GM21786 (cell line): Measurements from ENCODE around the gene DBI.
"Not testable (repeated sequence)": the region's sequence is repeated elsewhere in the genome, so short reads cannot be mapped to it uniquely, and the experiment has no call there.

ENCODE experiments used
- ATAC-seq: cut with Tn5 transposase; IDR thresholded peaks from one replicate; pipeline ENCODE4 v1.9.1; 2021; ENCODE audit not compliant: unreplicated experiment

The DBI gene

DNA sequence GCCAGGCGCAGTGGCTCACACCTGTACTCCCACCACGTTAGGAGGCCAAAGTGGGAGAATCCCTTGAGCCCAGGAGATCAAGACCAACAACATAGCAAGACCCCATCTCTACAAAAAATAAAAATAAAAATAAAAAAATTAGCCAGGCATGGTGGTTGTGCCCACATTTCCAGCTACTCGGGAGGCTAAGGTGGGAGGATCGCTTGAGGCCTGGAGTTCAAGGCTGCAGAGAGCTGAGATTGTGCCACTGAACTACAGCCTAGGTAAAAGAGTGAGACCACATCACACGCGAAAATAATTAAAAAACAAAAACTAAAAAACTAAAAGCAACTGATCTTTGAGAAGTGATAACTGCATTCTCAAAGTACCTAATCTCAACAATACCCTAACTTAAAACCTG is 2.0 kb upstream of the DBI start:
- no peak for ATAC-seq

DNA sequence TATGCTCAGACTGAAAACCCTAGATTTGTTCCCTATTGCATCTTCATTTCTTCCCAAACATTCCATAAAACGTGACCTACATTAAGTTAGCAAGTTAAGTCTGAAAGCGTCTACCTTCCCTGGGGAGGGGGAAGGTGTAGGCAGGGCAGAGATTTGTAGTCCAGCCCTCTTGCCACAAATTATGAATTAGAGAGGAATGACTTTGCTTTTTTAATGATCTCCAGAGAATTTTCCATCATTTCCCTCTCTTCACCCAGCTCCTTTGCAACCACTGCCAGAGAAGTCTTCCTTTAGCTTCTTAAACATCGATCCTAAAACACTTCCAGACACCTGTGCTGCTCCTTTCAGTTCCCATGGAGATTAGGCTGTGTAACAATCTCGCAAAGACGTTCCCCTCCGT is 1.3 kb upstream of the DBI start:
- no peak for ATAC-seq

DNA sequence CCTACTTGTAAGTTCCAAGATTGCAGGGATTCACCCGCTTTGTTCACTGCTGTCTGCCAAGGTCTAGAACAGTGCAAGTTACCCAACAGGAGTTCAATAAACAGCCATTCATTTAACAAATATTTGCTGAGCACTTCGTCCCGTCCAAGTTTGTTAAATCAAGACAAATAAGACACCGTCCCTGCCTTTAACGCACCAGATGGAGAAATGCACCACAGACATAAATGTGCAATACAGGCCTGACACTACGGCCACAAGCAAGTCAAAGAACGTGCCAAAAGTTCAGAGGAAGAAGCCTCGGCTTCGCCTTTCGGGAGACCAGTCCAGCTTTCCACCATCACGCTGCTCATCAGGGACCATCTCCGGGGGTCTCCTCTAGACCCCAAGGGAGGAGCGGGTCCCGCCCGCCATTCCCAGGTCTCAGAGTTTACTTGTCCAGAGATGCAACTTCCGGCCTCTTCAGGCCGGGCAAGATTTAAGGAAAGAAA is 572 bp upstream of the DBI start:
- ATAC-seq = no peak

DNA sequence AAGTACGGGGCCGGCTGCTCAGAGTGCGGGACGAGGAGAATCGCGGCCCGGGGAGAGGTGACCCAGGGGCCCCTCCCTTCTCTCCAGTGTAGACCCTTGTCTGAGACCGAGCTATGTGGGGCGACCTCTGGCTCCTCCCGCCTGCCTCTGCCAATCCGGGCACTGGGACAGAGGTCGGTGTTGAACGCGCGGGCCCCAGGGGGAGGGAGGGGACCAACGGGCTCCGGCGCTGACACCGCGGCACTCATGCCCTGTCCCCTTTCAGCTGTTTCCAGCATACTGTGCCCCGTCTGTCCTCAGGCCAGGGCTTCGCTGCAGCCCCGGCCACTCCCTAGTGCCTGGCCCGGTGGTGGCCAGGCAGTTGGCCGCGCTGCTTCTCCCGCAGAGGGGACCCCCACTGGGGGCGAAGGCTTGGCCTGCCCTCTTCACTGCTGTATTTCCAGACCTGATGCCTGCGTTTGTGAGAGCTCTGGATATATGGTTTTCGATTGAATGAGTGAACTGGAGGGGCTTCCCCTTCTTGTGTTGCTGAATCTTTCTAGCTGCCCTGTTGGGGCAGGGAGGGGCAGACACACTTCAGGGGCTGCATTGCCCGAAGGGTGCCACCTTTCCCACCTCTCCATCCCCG is 809 bp downstream of the DBI start:
- peak; percentile 33 for ATAC-seq

DNA sequence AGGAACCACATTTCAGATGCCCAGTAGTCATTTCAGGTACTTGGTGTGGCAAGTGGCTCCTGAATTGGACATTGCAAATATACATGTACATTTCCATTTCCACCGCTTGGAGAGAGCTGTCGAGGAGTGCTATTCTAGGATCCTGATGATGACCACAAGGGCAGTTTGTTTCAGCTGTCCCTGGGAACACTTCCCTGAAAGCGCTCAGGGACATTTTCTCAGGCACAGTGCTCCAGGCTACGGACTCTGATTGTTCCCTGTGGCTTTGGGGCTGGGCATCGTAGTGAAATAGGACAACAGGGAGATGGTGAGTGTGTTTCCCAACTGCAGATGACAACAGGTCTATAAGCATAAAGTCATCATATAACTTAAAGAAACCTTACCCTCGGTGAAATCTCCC is 3.1 kb downstream of the DBI start:
- no peak for ATAC-seq

DNA sequence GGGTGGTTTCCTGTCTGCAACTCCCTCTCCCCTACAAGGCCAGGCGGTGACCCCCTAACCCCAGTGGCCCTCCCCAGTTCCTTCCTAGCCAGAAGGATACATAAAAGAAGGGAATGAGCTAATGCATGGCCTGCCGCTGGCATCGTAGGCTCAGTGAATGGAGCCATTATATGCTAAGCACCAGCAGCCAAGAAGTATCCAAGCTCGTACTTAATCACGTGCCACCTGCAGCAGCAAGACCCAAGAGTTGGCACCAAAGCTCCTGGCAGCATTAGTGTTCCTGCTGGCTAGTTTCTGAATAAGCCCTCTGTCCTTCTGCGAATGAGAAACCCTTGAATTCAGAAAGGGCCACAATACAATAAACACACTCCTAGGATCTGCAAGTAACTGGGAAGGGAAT is 4.3 kb downstream of the DBI start:
- no peak for ATAC-seq

DNA sequence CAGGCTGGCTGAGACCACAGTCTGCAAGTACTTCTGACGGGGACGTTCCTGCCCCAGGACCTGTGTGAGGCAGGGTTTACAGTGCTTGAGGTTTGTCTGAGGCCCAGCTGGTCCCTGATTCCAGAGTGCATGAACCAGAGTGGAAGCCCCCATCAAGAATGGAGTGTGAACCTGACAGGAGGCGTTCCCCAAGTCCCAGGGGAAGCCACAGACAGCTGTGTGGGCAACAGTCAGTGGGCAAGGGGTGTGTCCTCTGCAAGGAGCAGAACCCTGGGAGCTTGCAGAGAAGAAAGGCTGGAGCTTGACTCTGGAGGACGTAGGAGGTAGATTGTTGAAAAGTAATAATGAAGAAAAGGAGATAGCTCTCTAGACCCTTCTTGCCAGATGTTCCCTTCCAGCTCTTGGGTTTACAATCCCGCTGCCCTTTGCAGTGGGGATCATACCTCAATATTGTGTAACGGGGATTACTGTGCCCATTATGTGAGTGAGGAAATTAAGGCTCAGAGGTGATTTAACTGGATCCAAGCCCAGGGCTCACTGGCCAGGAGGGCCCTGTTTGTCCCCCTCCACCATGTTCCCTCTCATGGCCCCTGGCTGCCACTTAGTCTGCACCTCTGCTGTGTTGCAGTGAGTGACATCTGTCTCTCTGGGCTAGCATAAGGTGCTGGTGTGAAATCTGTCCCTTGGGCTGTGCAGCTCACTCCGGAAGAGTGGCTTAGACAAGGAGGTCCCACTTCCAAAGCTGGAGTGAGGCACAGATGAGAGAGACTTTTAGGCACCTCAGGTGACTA is 6.2 kb downstream of the DBI start:
- ATAC-seq = no peak

DNA sequence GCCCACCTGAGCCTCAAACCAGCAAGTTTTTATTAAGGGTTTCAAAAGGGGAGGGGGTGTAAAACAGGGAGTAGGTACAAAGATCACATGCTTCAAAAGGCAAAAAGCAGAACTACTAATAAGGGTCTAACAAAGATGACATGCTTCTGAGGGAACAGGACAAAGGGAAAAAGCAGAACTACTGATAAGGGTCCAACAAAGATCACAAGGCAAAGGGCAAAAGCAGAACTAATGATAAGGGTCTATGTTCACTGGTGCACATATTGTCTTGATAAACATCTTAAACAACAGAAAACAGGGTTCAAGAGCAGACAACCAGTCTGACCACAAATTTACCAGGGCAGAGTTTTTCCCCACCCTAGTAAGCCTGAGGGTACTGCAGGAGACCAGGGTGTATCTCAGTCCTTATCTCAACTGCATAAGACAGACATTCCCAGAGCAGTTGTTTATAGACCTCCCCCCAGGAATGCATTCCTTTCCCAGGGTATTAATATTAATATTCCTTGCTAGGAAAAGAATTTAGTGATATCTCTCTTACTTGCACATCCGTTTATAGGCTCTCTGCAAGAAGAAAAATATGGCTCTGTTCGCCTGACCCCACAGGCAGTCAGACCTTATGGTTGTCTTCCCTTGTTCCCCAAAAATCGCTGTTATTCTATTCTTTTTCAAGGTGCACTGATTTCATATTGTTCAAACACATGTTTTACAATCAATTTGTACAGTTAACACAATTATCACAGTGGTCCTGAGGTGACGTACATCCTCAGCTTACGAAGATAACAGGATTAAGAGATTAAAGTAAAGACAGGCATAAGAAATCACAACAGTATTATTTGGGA is 7.3 kb downstream of the DBI start:
- not testable (repeated sequence) for ATAC-seq

DNA sequence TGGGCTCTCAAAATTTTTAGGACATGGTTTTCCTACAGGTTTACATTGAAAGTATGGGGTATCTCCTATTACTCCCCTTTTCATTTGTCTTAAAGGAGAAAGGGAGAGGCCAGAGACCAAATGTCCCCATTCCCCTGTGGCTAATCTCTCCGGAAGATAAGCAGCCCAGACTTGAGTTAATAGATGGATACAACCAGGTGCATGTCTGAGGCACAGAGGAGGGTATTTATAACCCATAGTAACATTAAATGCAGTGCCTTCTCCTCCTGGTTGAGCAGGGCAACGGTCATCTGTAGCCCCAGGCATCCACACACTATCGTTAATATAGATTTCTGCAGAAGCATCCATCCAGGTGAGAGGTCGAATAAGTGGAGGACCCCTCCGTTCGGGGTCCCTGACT is 9.6 kb downstream of the DBI start:
- not testable (repeated sequence) for ATAC-seq

DNA sequence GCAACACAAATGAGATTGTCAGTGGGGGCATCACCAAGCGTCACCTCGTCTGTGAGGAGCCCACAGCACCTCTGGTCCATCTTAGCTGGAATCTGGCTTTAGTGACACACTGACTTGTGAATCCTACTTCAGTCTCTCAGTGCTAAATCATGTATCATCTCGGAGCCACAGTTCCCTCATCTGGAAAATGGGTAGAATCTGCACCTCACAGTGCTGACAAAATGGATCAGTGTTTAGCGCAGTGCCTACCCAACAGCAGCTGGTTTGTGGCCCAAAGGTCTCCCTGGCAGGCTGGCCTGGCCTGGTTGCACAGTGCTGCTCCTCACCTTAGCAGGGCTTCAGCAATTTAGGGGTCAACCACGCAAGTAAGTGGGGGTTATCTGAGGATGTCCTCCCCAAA is 10.0 kb downstream of the DBI start:
- no peak for ATAC-seq

DNA sequence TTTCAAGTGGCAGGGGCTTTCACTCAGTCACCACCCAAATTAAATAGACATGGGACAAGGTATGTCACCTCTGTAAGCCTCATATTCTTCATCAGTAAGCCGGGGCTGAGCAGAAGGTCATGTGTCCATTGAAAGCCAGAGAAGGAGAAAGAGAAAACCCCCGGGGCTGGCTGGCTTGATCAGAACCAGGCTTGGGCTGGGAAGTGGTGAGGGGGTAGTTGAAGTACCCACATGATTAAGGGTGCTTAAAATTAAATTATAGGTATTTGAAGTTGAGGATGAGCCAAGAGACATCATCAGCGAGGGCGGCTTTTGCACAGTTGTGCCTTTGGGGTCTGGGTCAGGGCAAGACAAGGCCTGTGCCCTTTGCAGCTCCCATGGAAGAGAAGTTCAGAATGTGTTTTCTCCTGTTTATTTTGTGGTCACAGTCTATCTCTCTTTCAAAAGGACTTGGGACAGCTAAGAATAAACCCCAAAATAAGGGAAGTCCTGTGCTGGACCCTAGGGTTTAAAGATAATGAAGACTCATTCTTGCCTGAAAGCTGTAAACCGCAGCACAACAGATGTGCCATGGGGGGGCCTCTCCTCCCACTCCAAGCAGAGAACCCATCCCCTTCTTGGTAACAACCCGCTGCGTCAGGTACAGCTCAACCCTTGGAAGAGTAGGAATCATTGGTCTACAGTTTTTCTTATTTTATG is 10.7 kb downstream of the DBI start:
- ATAC-seq = no peak

DNA sequence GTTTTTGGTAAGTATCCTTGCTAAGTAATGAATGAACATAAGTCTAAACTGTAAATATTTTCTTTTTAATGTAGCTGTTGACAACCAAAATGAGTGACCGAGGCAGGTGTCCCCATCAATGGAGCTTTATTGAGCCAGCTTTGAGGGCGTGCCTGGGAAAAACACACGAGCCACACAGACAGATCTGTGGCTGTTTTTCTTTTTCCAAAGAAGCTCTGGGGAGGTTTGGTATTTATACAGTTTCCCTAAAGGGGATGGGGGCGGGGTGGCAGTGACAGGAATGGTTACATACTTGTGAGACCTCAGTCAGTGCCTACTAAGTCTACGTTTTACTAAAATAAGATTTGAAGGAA is 11.2 kb downstream of the DBI start:
- no peak for ATAC-seq

DNA sequence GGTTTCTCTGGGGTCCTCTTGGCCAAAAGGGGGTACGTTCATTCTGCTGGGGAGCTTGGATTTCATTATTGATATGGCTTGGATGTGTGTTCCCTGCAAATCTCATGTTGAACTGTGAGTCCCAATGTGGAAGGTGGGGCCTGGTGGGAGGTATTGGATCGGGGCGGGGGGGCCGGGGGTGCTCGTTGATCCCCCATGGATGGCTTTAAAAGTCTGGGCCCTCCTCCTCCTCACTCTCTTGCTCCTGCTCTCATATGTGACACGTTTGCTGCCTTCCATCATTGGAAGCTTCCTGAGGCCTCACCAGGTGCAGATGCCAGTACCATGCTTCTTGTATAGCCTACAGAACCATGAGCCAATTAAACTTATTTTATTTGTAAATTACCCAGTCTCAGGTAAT is 11.8 kb downstream of the DBI start:
- no peak for ATAC-seq

DNA sequence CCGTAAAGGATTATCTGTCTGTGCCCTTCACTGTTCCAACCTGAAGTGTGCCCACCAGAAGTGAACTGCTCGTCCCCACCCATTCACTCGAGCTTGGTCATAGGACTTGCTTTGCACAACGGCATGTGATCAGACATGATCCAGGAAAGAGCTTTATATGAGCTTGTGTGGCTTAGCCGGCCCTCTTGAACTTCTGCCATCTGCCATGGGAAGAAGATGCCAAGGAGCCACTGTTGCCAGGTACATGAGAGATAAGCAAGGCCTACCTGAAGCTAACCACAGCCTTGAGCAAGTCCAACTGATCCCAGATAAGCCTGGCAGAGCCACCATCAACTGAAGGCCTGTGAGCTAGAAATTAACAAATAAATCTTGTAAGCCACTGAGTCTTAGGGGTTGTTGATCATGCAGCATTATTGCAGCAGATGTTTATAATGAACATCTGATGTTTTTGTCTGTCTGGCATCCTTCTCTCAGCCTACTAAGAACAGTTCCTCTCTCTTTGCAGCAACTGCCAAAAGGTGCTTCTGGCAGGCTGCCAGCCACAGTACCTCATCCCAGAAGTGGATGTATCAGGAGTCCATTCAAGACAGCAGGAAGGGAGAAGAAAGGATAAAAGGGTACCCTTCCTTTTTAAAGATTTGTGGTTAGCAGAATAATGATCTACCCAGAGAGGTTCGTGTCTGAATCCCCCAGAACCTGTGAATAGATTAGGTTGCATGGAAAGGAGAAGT is 16.8 kb downstream of the DBI start:
- no peak for ATAC-seq

DNA sequence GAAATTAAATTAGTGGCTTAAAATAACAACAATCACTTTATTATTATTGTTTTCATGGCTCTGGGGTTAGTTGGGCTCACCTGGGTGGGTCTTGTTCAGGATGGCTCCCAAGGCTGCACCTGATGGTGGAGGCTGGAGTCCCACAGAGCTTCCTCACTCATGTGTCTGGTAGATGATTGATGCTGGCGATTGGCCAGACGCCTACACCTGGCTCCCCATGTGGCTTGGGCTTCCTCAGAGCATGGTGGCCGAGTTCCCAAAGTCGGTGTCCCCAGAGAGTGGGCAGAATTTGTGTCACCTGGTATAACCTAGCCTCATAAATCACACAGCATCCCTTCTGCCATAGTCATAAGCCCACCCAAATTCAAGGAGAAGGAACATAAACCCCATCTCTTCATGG is 18.2 kb downstream of the DBI start:
- no peak for ATAC-seq

DNA sequence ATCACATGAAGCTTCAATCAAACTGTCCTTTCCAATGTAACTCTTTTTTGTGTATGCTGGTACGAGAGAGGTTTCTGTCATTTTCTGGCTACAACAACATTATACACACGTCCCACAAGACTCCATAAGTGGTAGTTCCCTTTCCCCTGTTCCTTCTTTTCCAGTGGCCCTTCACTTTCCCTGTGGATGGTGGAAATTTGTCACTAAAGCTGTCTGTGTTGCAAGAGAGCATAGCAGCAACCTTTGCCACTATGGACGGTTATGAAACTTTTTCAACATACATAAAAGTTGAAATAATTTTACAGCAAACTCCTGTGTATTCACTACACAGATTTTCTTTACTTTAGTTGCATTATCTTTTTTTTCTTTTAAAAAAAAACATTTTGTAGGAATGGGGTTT is 18.7 kb downstream of the DBI start:
- ATAC-seq = no peak

DNA sequence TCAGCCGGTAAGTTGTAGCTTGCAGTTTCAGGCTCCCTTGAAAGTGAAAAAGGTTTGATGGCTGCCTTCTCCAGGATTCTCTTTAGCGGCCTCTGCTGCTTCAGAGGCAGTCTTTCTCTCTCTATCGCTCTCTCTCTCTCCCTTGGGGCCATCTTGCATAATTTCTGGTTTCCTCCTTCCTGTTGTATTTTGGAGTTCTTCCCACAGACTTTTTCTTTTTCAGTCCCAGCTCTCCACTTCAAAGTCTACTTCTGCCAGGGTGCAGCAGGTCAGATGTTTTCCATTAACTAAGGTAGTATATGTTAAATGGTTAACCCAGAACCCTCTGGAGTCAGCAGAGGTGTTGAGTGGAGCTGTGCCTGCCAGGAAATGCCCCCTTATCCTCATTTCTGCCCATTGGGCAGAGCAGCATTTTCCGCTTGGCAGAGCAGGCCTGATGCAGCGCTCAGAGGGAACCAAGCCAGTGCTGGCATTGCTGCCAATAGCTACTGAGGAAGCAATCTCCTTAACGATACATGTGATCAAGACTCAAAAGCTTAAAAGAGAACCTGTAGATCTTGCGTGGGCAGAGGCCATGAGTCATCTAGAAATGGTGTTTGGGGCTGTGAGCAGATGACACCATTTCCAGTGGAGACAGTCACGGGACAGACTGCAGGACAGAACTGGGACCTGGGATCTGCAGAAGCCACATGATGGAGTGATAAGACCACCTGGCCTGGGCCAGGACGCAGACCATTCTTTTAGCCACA is 20.8 kb downstream of the DBI start:
- ATAC-seq = peak; percentile 78

DNA sequence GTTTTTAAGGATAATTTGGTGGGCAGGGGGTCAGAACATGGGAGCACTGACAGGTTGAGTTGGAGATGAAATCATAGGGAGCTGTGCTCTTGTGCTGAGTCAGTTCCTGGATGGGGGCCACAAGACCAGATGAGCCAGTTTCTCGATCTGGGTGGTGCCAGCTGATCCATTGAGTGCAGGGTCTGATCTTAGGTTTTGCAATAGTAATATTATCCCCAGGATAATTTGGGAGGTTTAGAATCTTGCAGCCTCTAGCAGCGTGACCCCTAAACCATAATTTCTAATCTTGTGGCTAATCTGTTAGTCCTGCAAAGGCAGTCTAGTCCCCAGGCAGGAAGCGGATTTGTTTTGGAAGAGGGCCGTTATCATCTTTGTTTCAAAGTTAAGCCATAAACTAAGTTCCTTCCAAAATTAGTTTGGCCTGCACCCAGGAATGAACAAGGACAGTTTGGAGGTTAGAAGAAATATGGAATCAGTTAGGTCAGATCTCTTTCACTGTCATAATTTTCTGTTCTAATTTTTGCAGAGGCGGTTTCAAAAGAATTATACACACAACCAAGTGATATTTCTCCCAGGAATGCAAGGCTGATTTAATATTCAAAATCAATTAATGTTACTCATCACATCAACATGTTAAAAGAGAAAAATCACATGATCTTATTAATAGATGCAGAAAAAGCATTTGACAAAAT is 23.0 kb downstream of the DBI start:
- no peak for ATAC-seq

DNA sequence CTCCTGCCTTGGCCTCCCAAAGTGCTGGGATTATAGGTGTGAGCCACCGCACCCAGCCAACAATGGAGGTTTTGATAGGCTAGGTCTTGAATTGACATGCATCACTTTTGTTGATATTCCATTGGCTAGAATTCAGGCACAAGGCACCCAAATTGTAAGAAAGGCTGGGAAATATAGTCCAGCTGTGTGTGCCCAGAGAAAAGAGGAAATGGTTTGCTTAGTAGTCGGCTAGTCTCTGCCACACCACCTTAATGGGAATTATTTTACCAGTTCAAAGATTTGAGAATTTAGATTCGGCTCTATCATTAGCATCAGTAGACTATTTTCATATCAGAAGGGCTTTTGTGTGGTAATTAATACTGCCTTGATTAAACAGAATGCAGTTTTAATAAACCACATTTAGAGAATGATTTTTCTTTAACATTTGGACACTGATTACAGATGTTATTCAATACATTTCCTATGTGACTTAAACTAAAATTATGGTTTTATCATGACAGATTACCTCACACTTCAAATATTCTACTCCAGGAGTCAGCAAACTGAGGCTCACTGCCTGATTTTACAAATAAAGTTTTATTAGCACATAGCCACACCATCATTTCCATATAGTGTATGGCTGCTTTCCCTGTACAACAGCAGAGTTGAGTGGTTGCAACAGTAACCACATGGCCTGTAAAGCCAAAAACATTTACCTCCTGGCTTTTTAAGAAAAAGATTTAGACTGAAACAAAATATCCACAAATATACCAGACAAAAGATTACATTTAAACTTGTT is 27.4 kb downstream of the DBI start:
- ATAC-seq = no peak
